RWPE2 (cell line): Measurements from ENCODE around the gene BID.
"Not testable (repeated sequence)": the region's sequence is repeated elsewhere in the genome, so short reads cannot be mapped to it uniquely, and the experiment has no call there.

ENCODE experiments used
- ATAC-seq: fragments of 200-7000 bp; cut with Tn5 transposase; 3 replicates; pipeline ENCODE4 v1.9.1; 2021; ENCODE audit warnings: low read depth
- DNase-seq: peaks from one replicate; pipeline ENCODE4 v3.0.0-alpha.2; 2020; ENCODE audit warnings: low spot score
- H3K27ac ChIP-seq: fragments of 450-650 bp; 2 replicates; pipeline ENCODE4 v1.5.1; 2017; ENCODE audit warnings: mild to moderate bottlenecking; ENCODE audit not compliant: poor library complexity, severe bottlenecking
- H3K27me3 ChIP-seq: fragments of 250-450 bp; sonication (Bioruptor Pico); 2 replicates; pipeline ENCODE4 v1.5.1; 2021; ENCODE audit warnings: mild to moderate bottlenecking, moderate library complexity; ENCODE audit not compliant: insufficient read depth, poor library complexity, severe bottlenecking
- H3K36me3 ChIP-seq: fragments of 250-450 bp; sonication (Bioruptor Pico); 2 replicates; pipeline ENCODE4 v1.5.1; 2020; ENCODE audit warnings: low read depth, mild to moderate bottlenecking, moderate library complexity
- H3K4me1 ChIP-seq: fragments of 250-450 bp; sonication (Bioruptor Pico); 2 replicates; pipeline ENCODE4 v1.5.1; 2021; ENCODE audit warnings: mild to moderate bottlenecking, moderate library complexity; ENCODE audit not compliant: insufficient read depth, poor library complexity, severe bottlenecking
- H3K4me3 ChIP-seq: fragments of 250-450 bp; sonication (Bioruptor Pico); 2 replicates; pipeline ENCODE4 v1.5.1; 2021; ENCODE audit warnings: mild to moderate bottlenecking, moderate library complexity; ENCODE audit not compliant: severe bottlenecking
- H3K9me3 ChIP-seq: fragments of 250-450 bp; sonication (Bioruptor Pico); 2 replicates; pipeline ENCODE4 v1.5.1; 2021; ENCODE audit warnings: mild to moderate bottlenecking, moderate library complexity; ENCODE audit not compliant: severe bottlenecking
- CTCF ChIP-seq: fragments of 450-650 bp; IDR thresholded peaks from one replicate; pipeline ENCODE4 v1.5.1; 2017; ENCODE audit warnings: mild to moderate bottlenecking, moderate library complexity; ENCODE audit not compliant: poor library complexity, severe bottlenecking

BID gene

GRCh38 chr22:17769013-17769715, 5.1 kb downstream of the BID start:
- TF ChIP-seq CTCF, result no peak
- ATAC-seq, result no peak
- no peak for DNase-seq
- Histone ChIP-seq H3K36me3 (no peaks in the 10 kb centered on the region), H3K27me3 (no peaks in the 10 kb centered on the region), H3K4me3 (no peak overlapping the region), H3K4me1 (peaks cover 7% of the 10 kb centered on the region), H3K9me3 (no peaks in the 10 kb centered on the region), H3K27ac (no peak overlapping the region)

- TF ChIP-seq CTCF, result no peak
- Histone ChIP-seq H3K9me3 (no peaks in the 10 kb centered on the region), H3K27ac (no peak overlapping the region), H3K36me3 (no peaks in the 10 kb centered on the region), H3K27me3 (no peaks in the 10 kb centered on the region), H3K4me1 (no peaks in the 10 kb centered on the region), H3K4me3 (no peak overlapping the region)
- DNase-seq (no peak), ATAC-seq (no peak)
Observed at GRCh38 chr22:17767233-17768065, 6.8 kb downstream of the BID start.

DNA sequence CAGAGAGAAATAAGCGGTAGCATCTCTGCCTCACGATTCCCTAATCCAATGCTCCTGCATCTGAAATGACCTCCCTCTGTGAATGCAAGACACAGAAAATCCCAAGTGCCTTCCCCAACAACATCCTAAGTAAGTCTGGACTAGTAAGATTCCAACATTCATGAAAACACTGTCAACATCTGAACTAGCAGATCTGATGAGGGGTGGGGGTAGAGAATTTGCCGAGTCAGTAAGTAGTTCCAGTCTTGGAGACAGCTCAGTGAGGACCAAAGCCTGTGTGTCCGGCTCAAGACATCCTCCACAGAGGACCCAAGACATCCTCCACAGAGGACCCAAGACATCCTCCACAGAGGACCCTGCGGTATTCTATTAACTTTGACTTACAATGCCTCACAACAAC, 9.4 kb downstream of the BID start:
- not testable (repeated sequence) for H3K4me1 ChIP-seq, H3K27ac ChIP-seq, H3K27me3 ChIP-seq, ATAC-seq, H3K4me3 ChIP-seq, H3K9me3 ChIP-seq, DNase-seq, H3K36me3 ChIP-seq

DNA sequence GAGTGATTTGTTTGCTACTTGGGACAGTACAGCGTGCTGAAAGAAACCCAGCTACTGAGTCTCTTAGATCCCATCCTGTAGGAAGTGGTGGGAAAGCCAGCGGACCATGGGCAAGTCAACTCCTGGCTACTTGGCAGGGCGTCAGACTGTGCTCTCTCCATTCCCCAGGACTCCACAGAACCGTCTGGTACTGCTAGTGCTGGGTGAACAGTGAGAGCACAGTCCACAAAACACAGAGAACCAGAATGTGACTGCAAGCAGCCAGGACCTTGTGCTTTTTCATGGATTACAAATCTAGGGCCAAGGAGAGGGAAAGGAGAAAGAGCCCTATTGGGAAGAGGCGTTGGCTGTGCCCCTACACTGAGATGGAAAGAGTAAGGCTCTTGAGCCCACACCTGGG, 10.2 kb downstream of the BID start:
- ATAC-seq, result no peak
- Histone ChIP-seq H3K27ac (no peak overlapping the region), H3K27me3 (no peaks in the 10 kb centered on the region), H3K9me3 (no peaks in the 10 kb centered on the region), H3K4me1 (no peaks in the 10 kb centered on the region), H3K36me3 (no peaks in the 10 kb centered on the region), H3K4me3 (no peak overlapping the region)
- no peak for DNase-seq
- TF ChIP-seq CTCF, result no peak

DNA sequence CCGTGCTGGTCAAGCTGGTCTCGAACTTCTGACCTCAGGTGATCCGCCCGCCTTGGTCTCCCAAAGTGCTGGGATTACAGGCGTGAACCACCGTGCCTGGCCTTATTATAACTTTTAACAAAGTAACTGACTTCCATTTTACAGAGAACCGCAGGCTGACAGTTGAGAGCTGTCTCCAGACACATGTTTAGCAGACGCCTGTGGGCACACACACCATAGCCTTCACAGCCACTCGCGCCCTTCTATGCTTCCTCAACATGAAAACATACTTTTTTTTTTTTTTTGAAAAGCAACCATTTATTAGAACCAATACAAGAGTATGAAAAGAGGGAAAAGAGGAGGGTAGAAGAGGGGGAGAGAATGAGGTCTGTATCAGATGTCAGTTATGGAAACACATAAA, 10.8 kb downstream of the BID start:
- H3K9me3 ChIP-seq, H3K27ac ChIP-seq, H3K27me3 ChIP-seq, ATAC-seq, H3K36me3 ChIP-seq, DNase-seq, H3K4me3 ChIP-seq, H3K4me1 ChIP-seq: not testable (repeated sequence)

DNA sequence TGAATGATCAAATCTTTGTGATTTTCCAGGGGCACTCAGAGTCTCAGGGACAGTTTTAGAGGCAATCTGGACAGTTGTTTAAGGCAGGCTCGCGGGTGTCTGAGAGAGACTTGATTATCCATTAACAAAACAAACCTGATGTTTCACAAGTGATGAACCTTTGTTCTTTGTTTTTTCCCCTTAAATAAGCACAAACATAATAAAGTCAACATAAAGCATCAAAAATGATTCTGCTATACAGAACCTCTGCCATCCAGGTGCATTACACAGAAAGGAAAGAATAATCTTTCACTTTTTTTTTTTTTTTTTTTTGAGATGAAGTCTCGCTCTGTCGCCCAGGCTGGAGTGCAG, 13.2 kb downstream of the BID start:
- no peaks in the 10 kb centered on the region for H3K27me3 ChIP-seq
- H3K9me3 ChIP-seq, result no peaks in the 10 kb centered on the region
- no peak for TF ChIP-seq CTCF
- DNase-seq (no peak), ATAC-seq (no peak)
- no peaks in the 10 kb centered on the region for H3K36me3 ChIP-seq
- H3K27ac ChIP-seq, result no peak overlapping the region
- no peak overlapping the region for H3K4me3 ChIP-seq
- no peaks in the 10 kb centered on the region for H3K4me1 ChIP-seq
